Breast epithelium (tissue), 3 donors: ENCODE data around the gene CDK14.

Source experiments
- POLR2A ChIP-seq: fragments of 450-650 bp; IDR thresholded peaks from one replicate; pipeline ENCODE4 v1.6.1; 2016; ENCODE audit warnings: antibody characterized with exemption, mild to moderate bottlenecking, moderate library complexity
- POLR2AphosphoS5 ChIP-seq, 3 donors: sonication (generic); formaldehyde crosslinking; IDR thresholded peaks; one replicate each; pipeline ENCODE4 v1.6.1; 2017; ENCODE audit warnings: antibody characterized with exemption in 3 of 3
- TF ChIP-seq, protein P1 (sequence below), 3 donors: fragments of 450-650 bp; IDR thresholded peaks; one replicate each; pipeline ENCODE4 v1.5.1; 2016 to 2017; ENCODE audit warnings: antibody characterized with exemption in 3 of 3, mild to moderate bottlenecking in 3 of 3, moderate library complexity in 3 of 3

DNA sequence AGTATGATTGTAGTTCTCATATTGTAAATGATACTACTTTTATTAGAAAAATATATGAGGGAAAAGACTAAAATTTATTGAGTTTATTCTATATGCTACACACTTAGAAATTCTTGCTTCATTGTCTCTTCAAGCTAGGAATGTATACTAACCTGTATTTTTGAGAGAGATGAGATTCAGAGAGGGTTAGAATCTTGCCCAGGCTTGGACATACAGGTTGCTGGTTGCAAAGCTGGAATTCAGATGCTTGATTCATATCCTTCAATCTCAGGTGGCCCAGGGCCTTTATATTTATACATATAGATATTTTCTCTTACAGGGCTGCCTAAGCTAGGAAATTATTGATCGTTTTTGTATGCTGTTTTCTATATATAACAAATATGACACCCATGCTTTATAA, 324.2 kb downstream of the CDK14 start:
- TF ChIP-seq, protein P1, sequence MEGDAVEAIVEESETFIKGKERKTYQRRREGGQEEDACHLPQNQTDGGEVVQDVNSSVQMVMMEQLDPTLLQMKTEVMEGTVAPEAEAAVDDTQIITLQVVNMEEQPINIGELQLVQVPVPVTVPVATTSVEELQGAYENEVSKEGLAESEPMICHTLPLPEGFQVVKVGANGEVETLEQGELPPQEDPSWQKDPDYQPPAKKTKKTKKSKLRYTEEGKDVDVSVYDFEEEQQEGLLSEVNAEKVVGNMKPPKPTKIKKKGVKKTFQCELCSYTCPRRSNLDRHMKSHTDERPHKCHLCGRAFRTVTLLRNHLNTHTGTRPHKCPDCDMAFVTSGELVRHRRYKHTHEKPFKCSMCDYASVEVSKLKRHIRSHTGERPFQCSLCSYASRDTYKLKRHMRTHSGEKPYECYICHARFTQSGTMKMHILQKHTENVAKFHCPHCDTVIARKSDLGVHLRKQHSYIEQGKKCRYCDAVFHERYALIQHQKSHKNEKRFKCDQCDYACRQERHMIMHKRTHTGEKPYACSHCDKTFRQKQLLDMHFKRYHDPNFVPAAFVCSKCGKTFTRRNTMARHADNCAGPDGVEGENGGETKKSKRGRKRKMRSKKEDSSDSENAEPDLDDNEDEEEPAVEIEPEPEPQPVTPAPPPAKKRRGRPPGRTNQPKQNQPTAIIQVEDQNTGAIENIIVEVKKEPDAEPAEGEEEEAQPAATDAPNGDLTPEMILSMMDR (IDR thresholded peaks at IDR 0.05): no peak
- TF ChIP-seq POLR2AphosphoS5 (IDR thresholded peaks at IDR 0.05) (no peak), POLR2A (no peak)
